Liver (tissue), 9 donors: Measurements from ENCODE around the gene FAM174A. TPM values are rescaled to one million over a fixed set of nuclear protein-coding genes. Genes with fewer than 3 reads are reported as not detected.

Experiments
- DNase-seq: peaks from one replicate; pipeline ENCODE4 v3.0.0-alpha.2; 2017; ENCODE audit warnings: low spot score
- H3K27ac ChIP-seq, 2 donors: one replicate each; pipeline ENCODE4 v1.7.0; 2013; ENCODE audit warnings: inconsistent platforms in 2 of 2, low read length in 2 of 2, control low read depth in 1 of 2, low read depth in 1 of 2, mild to moderate bottlenecking in 1 of 2
- H3K27me3 ChIP-seq, 4 donors: one replicate each; pipeline versions ENCODE4 v1.6.1 to v1.7.0; 2013; ENCODE audit warnings: low read length in 3 of 4, inconsistent platforms in 1 of 4, mild to moderate bottlenecking in 1 of 4, moderate library complexity in 1 of 4; ENCODE audit not compliant: control insufficient read depth in 4 of 4, insufficient read depth in 4 of 4
- H3K36me3 ChIP-seq, 4 donors: one replicate each; pipeline versions ENCODE4 v1.6.1 to v1.7.0; 2013; ENCODE audit warnings: low read length in 3 of 4, mild to moderate bottlenecking in 3 of 4, low read depth in 1 of 4, moderate library complexity in 1 of 4; ENCODE audit not compliant: control insufficient read depth in 4 of 4, insufficient read depth in 3 of 4
- H3K4me1 ChIP-seq, 4 donors: one replicate each; pipeline versions ENCODE4 v1.6.1 to v1.7.0; 2013; ENCODE audit warnings: low read length in 3 of 4, mild to moderate bottlenecking in 3 of 4, moderate library complexity in 1 of 4; ENCODE audit not compliant: control insufficient read depth in 4 of 4, insufficient read depth in 4 of 4
- H3K4me3 ChIP-seq, 3 donors: one replicate each; pipeline versions ENCODE4 v1.6.1 to v1.7.0; 2013; ENCODE audit warnings: low read length in 3 of 3, control low read depth in 1 of 3, low read depth in 1 of 3, mild to moderate bottlenecking in 1 of 3
- H3K9ac ChIP-seq, 2 donors: one replicate each; pipeline ENCODE4 v1.7.0; 2013; ENCODE audit warnings: low read length in 2 of 2, mild to moderate bottlenecking in 2 of 2, moderate library complexity in 2 of 2, control low read depth in 1 of 2, low read depth in 1 of 2
- H3K9me3 ChIP-seq, 4 donors: one replicate each; pipeline versions ENCODE4 v1.6.1 to v1.7.0; 2013; ENCODE audit warnings: low read length in 3 of 4; ENCODE audit not compliant: control insufficient read depth in 4 of 4
- ATF3 ChIP-seq: IDR thresholded peaks from 2 replicates; pipeline ENCODE4 v1.6.1; 2016; ENCODE audit warnings: antibody characterized with exemption
- CTCF ChIP-seq: fragments of 150-350 bp; IDR thresholded peaks from 2 replicates; pipeline ENCODE4 v1.5.1; 2017; ENCODE audit warnings: improper control_type of control experiment, low read depth, low read length; ENCODE audit not compliant: missing input control
- EGR1 ChIP-seq, 2 donors: IDR thresholded peaks; 2 replicates each; pipeline ENCODE4 v1.6.1; 2016 to 2018; ENCODE audit warnings: antibody characterized with exemption in 2 of 2, low read depth in 2 of 2
- FOXA2 ChIP-seq: IDR thresholded peaks from 2 replicates; pipeline ENCODE4 v1.6.1; 2016; ENCODE audit warnings: antibody characterized with exemption
- GABPA ChIP-seq, 2 donors: IDR thresholded peaks in 1 of 2; conservative IDR thresholded peaks in 1 of 2; 2 replicates each; pipeline ENCODE4 v1.6.1; 2016; ENCODE audit warnings: antibody characterized with exemption in 2 of 2, mild to moderate bottlenecking in 1 of 2, moderate library complexity in 1 of 2
- JUND ChIP-seq, 2 donors: IDR thresholded peaks; 2 replicates each; pipeline ENCODE4 v1.6.1; 2016; ENCODE audit warnings: antibody characterized with exemption in 2 of 2
- MAX ChIP-seq: IDR thresholded peaks from 2 replicates; pipeline ENCODE4 v1.6.1; 2016; ENCODE audit warnings: antibody characterized with exemption
- NR2F2 ChIP-seq: IDR thresholded peaks from 2 replicates; pipeline ENCODE4 v1.6.1; 2016; ENCODE audit warnings: antibody characterized with exemption
- REST ChIP-seq: IDR thresholded peaks from 2 replicates; pipeline ENCODE4 v1.6.1; 2016; ENCODE audit warnings: antibody characterized with exemption, mild to moderate bottlenecking
- YY1 ChIP-seq: IDR thresholded peaks from 2 replicates; pipeline ENCODE4 v1.6.1; 2016; ENCODE audit warnings: antibody characterized with exemption, mild to moderate bottlenecking
- WGBS: extraction: QIAGEN DNeasy Blood & Tissue Kit; methylation state at CpG from one replicate; pipeline ENCODE4 v1.1.7; 2013; 5-methylcytosine and 5-hydroxymethylcytosine counted together
- polyA plus RNA-seq, 2 donors: library from polyadenylated mRNA; stranded (reverse) in 1 of 2; unstranded in 1 of 2; fragments of 200-250 nt in 1 of 2; fragments of >200 nt in 1 of 2; fragmentation: Nextera tagmentation in 1 of 2; extraction: Ambion mirVana in 1 of 2; gene quantifications; one replicate each; pipeline versions ENCODE4 v1.2.1 to v1.2.3, GENCODE V29; 2013 to 2015
- total RNA-seq, 2 donors: library from RNA; depleted of rRNA; stranded (reverse); fragments of >200 nt; gene quantifications; one replicate each; pipeline ENCODE4 v1.2.3, GENCODE V29; 2014
- donor health status: healthy.
- donor health status: healthy.
- donor health status: healthy.
- donor health status: healthy.
- donor health status: healthy.

Gene FAM174A
- total and polyA plus RNA-seq, 4 donors = 8.4 to 20.4 (median 15.9) TPM

GRCh38 chr5:100562821-100563220, 27.6 kb downstream of the FAM174A start:
- Histone ChIP-seq H3K9me3 (no peaks in the 10 kb centered on the region), H3K9ac (no peak overlapping the region), H3K27ac (no peak overlapping the region), H3K4me3 (no peak overlapping the region), H3K27me3 (no peaks in the 10 kb centered on the region), H3K36me3 (peaks cover 0 to 8% (median 5%) of the 10 kb centered on the region in 4 donors), H3K4me1 (no peaks in the 10 kb centered on the region)
- no peak for DNase-seq
- no peak for TF ChIP-seq EGR1 (IDR thresholded peaks at IDR 0.05; ENCODE audit: low read depth in 2 of 2)
- no peak for TF ChIP-seq CTCF
- TF ChIP-seq MAX = no peak
- no peak for TF ChIP-seq FOXA2
- no peak for TF ChIP-seq GABPA (IDR thresholded peaks at IDR 0.05 in 1 of 2, conservative IDR thresholded peaks at IDR 0.05 in 1 of 2)
- TF ChIP-seq YY1 = no peak

GRCh38 chr5:100566382-100567141, 31.4 kb downstream of the FAM174A start:
- Histone ChIP-seq H3K27me3 (no peaks in the 10 kb centered on the region), H3K36me3 (peaks cover 0 to 8% (median 5%) of the 10 kb centered on the region in 4 donors), H3K4me3 (no peak overlapping the region), H3K9me3 (no peaks in the 10 kb centered on the region), H3K4me1 (no peaks in the 10 kb centered on the region), H3K27ac (no peak overlapping the region), H3K9ac (no peak overlapping the region)
- no peak for DNase-seq
- WGBS = 93% methylated on average over 4 of the region's 4 CpGs
- TF ChIP-seq GABPA (IDR thresholded peaks at IDR 0.05 in 1 of 2, conservative IDR thresholded peaks at IDR 0.05 in 1 of 2) (no peak), FOXA2 (no peak), CTCF (no peak), NR2F2 (no peak), JUND (IDR thresholded peaks at IDR 0.05) (no peak)

GRCh38 chr5:100574716-100575115, 39.5 kb downstream of the FAM174A start:
- Histone ChIP-seq H3K27ac (no peak overlapping the region), H3K9ac (no peak overlapping the region), H3K4me1 (no peaks in the 10 kb centered on the region), H3K36me3 (no peaks in the 10 kb centered on the region), H3K27me3 (no peaks in the 10 kb centered on the region), H3K4me3 (no peak overlapping the region), H3K9me3 (no peaks in the 10 kb centered on the region)
- TF ChIP-seq REST (no peak), ATF3 (no peak)
- DNase-seq = no peak
- WGBS = 87% methylated on average over 2 of the region's 2 CpGs
